Measurements from ENCODE around the gene TANC1.

TANC1 gene

GRCh38 chr2:159160954-159161353, 192.5 kb downstream of the TANC1 start:
- DNase-seq (ENCODE audit: low read depth in 2 of 2) = no peak

DNA sequence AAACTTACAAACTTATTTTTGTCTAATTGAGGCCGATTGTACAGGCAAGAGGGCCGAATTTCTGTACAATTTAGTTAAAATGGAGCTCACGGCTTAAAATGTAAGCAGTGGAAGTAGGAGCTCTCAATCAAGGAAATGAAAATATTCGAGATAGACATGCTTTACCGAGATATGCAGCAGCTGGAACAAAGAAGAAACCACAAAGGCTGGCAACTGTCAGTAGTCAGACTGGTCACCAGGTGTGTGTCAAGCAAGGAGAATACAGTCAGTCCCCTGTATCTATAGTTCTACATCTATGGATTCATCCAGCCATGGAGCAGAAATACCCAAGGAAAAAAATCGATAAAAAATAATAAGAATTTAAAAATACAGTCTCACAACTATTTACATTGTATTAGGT, 195.5 kb downstream of the TANC1 start:
- no peak for DNase-seq (ENCODE audit: low read depth in 2 of 2)

- DNase-seq (ENCODE audit: low read depth in 2 of 2) = no peak
Observed at GRCh38 chr2:159164457-159164911, 196.0 kb downstream of the TANC1 start.

GRCh38 chr2:159165048-159165447, 196.6 kb downstream of the TANC1 start:
- no peak for DNase-seq (ENCODE audit: low read depth in 2 of 2)

GRCh38 chr2:159168707-159169106, 200.3 kb downstream of the TANC1 start:
- no peak for DNase-seq (ENCODE audit: low read depth in 2 of 2)

- no peak for DNase-seq (ENCODE audit: low read depth in 2 of 2)
Observed at GRCh38 chr2:159169187-159169586, 200.7 kb downstream of the TANC1 start.

DNA sequence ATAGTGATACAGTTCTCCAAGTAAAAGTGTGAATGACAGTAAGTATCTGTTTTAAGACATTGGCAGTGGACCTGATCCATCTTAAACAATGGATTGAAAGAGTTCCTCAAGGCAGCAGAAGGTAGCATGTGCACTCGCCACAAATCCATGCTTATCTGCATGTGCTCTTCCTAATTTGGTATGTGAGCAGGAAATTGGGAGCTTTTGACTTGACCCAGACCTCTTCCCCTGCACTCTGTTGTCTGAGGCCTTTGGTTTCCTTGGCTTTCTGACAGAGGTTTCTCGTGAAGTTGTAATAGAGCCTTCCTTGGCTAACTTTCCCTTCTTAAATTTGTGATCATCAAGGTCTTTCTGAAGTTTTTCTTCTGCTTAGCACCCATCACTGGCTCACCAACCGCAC, 204.0 kb downstream of the TANC1 start:
- DNase-seq (ENCODE audit: low read depth in 2 of 2) = no peak

GRCh38 chr2:159174759-159175158, 206.3 kb downstream of the TANC1 start:
- no peak for DNase-seq (ENCODE audit: low read depth in 2 of 2)

GRCh38 chr2:159175182-159175581, 206.7 kb downstream of the TANC1 start:
- no peak for DNase-seq (ENCODE audit: low read depth in 2 of 2)

DNA sequence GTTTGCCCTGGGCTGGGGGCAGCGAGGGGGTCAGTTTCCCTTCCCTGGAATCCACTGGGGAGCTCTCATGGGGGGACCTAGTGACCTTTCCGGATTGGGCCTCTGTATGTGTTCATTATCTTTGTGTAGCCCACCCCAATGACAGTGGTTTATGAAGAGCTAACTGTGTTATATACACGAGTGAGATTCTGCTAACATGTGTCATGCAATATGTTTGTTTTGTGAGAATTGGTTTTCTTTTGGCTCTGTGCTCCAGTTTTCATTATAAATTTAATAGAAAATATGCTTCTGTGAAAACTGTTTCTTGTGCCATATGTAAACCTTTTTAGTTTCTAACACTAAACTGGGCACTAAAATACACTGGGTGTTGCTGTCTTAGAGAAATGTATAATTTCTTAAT, 207.5 kb downstream of the TANC1 start:
- DNase-seq (ENCODE audit: low read depth in 2 of 2) = no peak

DNA sequence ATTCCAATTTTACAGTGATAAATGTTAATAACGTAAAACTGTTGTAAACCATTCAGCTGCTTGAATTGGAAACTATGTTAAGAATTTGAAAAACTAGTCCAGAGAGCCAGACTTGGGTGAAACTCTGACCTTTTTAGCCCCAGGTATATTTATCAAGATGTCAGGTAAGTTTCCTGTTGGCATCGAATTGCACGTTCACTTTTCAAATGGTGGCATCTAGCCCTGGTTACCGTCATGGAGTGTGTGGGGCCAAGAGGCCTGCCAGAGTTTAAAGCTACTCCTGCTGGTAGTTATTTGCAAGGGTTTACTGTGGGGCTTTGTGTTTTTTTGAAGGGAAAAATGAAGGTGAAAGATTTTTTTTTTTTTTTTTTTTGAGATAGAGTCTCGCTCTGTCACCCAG, 208.1 kb downstream of the TANC1 start:
- no peak for DNase-seq (ENCODE audit: low read depth in 2 of 2)

DNA sequence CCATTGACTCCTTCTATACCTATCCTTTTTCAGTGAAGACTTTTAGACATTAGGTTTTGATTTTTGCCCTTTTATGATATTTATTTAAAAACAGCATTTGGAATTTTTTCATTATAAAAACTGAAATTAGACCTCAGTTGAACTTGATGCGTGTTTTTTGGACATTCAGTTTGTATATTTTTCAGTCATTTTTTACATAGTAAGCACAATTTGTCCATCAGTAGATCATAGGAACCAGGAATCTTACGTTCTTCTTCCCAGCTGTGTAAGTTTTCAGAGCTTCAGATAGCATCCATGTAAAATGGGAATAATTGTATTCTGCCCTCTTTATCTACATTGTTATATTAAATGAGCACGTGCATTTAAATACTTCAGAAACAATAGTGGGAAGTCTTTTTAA, 208.9 kb downstream of the TANC1 start:
- no peak for DNase-seq (ENCODE audit: low read depth in 2 of 2)

DNA sequence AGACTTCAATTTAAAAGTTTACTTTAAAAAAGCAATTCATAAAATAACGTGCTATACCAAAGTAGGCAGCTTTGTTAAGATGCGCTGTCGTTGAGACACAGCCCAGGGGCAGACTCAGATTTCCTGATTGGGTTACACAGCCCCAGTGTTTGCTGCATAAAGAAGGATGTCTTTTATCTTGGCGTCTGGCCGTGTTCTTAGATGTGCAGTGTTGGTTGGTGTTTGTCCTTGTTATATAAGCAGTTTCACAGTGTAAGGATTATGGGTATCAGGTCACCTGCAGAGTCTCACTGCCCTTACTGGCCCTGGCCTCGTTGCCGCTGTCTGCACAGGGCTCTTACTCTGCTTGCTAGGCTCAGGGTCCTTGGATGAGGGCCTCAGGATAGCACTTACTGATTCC, 209.5 kb downstream of the TANC1 start:
- DNase-seq (ENCODE audit: low read depth in 2 of 2) = no peak

DNA sequence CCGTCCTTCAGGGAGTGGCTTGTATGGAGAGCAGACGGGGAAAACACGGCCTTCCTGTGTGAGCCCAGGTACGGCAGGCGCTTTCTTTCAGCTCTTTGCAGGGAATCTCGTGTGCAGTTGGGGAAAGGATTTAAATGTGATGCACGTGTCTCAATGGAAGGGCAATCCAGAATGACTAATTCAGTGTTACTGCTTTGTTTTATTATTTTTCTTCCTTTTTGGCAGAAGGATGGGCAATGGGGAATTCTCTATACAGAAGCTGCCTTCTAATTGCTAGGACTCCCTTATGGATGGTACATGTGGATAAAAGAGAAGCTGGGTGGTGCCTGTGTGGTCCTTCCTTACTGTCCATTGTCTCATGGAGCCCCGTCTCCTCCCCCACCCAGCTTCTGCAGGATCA, 210.7 kb downstream of the TANC1 start:
- DNase-seq (ENCODE audit: low read depth in 2 of 2) = no peak

- DNase-seq (ENCODE audit: low read depth in 2 of 2) = no peak
Observed at GRCh38 chr2:159179696-159180095, 211.3 kb downstream of the TANC1 start.

DNA sequence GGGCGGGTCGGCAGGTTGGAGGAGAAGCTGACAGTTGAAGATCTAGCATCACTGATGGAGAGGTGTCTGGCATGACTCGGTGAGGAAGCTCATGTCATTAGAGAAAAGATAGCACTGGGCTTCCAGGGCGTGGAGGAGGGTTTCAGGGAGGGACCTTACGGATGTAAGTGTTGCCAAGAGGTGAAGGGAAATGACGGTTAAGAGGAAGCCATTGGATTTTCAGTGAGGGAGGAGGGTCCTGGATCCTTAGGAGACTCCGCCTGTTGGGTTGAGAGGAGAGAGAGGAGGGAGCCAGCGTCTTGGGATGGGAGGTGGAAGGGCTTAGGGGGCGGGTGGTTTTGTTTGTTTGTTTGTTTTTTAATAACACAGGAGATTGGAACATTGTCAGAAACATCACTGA, 214.9 kb downstream of the TANC1 start:
- no peak for DNase-seq (ENCODE audit: low read depth in 2 of 2)

DNA sequence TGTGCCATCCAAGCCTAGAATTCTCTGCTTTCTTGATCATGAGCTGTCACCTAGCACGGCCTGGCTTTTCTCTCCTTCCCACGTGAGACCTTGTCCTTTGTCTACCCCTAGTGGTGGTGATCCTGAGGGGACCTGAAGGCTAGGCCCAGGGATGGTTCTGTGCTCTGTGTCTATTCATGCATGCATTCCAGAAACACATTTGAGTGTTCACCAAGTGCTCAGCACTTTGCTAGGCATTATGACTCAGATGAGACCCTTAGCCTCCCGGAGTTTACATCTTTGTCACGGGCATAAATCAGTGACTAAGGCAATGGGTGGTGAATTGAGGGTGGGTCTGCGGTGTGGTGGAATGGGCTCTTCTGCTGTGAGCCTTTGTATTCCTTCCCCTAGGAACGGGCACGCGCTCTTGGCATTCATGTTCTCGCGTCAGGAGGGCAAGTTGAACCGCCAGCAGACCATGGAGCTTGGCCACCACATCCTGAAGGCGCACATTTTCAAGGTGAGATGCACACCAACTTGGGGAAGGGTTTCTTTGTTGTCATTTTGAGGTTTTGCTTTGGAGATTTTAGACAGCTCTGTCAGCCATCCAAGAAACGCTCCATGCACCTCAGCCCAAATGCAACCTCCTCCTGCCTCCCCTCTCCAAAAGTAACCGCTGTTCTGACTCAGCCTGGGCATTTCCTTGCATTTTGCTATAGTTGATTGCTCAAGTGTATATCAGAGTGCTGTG, 217.1 kb downstream of the TANC1 start:
- DNase-seq (ENCODE audit: low read depth in 2 of 2) = no peak

DNA sequence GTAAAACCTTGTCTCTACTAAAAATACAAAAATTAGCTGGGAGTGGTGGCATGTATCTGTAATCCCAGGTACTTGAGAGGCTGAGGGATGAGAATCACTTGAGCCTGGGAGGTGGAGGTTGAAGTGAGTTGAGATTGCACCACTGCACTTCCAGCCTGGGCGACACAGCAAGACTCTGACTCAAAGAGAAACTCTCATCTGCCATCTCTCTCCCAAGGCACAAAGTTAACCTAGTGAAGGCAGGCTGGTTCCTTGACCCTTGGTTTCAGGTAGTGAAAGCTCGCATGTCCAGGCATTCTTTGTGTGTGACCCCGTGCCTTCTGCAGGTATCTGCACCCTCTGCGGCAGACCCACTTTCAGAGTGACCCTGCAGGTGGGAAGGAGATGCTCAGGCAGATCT, 218.0 kb downstream of the TANC1 start:
- no peak for DNase-seq (ENCODE audit: low read depth in 2 of 2)

DNA sequence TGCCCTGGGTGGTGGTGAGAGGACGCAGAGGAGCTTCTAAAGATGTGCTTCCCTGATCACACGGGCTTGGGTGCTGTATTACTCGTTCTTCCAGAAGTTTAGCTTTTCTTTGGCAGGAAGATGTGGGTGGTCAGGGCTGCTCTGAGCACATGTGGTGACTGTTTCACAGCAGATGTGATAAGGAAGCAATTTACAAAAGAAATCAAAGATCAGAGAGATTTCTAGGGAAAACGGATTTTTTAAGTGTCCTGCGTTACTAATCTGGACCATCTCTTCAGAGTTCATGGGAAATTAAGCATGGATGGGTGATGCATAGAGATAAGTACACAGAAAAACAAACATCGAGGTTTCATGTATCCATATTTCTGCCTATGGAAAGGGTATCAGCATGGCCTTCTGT, 218.7 kb downstream of the TANC1 start:
- DNase-seq (ENCODE audit: low read depth in 2 of 2) = no peak

DNA sequence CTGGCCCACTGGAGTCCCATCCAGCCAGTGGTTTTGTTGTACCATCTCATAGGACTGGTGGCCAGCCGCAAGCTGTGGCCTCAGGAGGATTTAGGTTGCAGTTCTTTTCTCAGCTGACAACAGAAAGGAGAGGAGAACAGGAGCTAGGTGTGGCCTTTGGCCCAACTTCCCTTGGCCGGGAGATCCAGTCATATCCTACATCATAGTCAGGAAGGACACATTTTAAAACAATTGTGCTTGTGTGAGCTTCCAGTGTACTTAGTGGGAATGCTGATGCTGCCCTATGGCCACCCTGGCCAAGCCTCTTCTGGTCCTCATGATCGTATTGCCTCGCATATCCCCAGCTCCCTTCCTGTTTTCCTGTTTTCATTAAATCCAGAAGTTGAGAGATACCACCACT, 220.0 kb downstream of the TANC1 start:
- no peak for DNase-seq (ENCODE audit: low read depth in 2 of 2)

GRCh38 chr2:159192371-159192918, 224.0 kb downstream of the TANC1 start:
- DNase-seq (ENCODE audit: low read depth in 2 of 2) = no peak

GRCh38 chr2:159193791-159194190, 225.4 kb downstream of the TANC1 start:
- DNase-seq (ENCODE audit: low read depth in 2 of 2) = no peak

DNA sequence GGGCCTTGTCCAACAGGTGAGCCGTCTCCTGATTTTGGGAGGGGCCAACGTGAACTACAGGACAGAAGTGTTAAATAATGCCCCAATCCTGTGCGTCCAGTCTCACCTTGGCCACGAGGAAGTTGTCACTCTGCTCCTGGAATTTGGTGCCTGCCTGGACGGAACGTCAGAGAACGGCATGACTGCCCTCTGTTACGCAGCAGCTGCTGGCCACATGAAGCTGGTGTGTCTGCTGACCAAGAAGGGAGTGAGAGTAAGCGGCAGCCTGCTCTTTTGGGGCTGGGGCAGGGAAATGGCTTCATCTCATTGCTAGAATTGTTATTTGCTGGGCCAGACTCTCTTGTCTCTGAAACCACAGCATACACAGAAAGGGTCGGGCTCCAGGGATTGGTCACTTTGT, 225.8 kb downstream of the TANC1 start:
- DNase-seq (ENCODE audit: low read depth in 2 of 2) = no peak

GRCh38 chr2:159195697-159196096, 227.3 kb downstream of the TANC1 start:
- no peak for DNase-seq (ENCODE audit: low read depth in 2 of 2)
